HepG2 (cell line): ENCODE data around the gene PPM1H. TPM values are rescaled to one million over a fixed set of nuclear protein-coding genes. Genes with fewer than 3 reads are reported as not detected.

Source experiments
- ATAC-seq: fragments of 200-7000 bp; cut with Tn5 transposase; 3 replicates; pipeline ENCODE4 v1.9.1; 2020; ENCODE audit warnings: mild to moderate bottlenecking, moderate library complexity
- BruUV-seq: library from RNA; stranded (reverse); fragments of 400-500 nt; replicated peaks from 2 replicates; lab custom pipeline; 2021; lab: Mats Ljungman, UMichigan
- CTCF ChIA-PET: fragments of 300-600 bp; formaldehyde crosslinking; extraction: SDS; loops from one replicate; lab custom pipeline; 2021; ENCODE audit warnings: low total read pairs, inconsistent platforms, low intra/inter-chr PET ratio; lab: Yijun Ruan, JAX
- POLR2A ChIA-PET: fragments of 350-600 bp; sonication (Branson Sonifier 250); formaldehyde crosslinking; loops from one replicate; lab custom pipeline; 2020; ENCODE audit warnings: antibody characterized with exemption, inconsistent platforms; lab: Yijun Ruan, JAX
- DNase-seq: peaks from one replicate; pipeline ENCODE4 v3.0.0-alpha.2; 2015; ENCODE audit warnings: low spot score
- FAIRE-seq: peaks from 3 replicates; lab custom pipeline; 2011; peaks lifted over from hg19 to GRCh38; lab: Jason Lieb, UNC
- H2AFZ ChIP-seq: one replicate; pipeline ENCODE4 v1.6.1; 2011; ENCODE audit warnings: low read length, inconsistent platforms
- H3K27ac ChIP-seq: fragments of 300-600 bp; 3 replicates; pipeline ENCODE4 v1.8.0; 2011; ENCODE audit warnings: mixed run types, mild to moderate bottlenecking, mixed read lengths, low read length, inconsistent platforms; ENCODE audit not compliant: insufficient read depth; ENCODE audit errors: extremely low read length
- H3K27me3 ChIP-seq, 2 experiments: fragments of 200-600 bp in 1 of 2; 2 replicates in 1 of 2; 3 replicates in 1 of 2; pipeline versions ENCODE4 v1.6.0 to v1.8.0; 2011; ENCODE audit warnings: low read length in 2 of 2, mild to moderate bottlenecking in 2 of 2, moderate library complexity in 2 of 2, inconsistent platforms in 1 of 2; ENCODE audit not compliant: insufficient read depth in 2 of 2, control insufficient read depth in 1 of 2
- H3K36me3 ChIP-seq, 2 experiments: fragments of 200-600 bp in 1 of 2; replicated peaks in 1 of 2; 2 replicates in 1 of 2; 3 replicates in 1 of 2; pipeline versions ENCODE4 v1.5.1 to v1.8.0; 2011; ENCODE audit warnings: low read length in 2 of 2, inconsistent platforms in 1 of 2; ENCODE audit not compliant: insufficient read depth in 2 of 2, control insufficient read depth in 1 of 2
- H3K4me1 ChIP-seq: 2 replicates; pipeline ENCODE4 v1.5.1; 2012; ENCODE audit warnings: low read length, inconsistent platforms; ENCODE audit not compliant: insufficient read depth
- H3K4me2 ChIP-seq: 2 replicates; pipeline ENCODE4 v1.6.0; 2011; ENCODE audit warnings: low read depth, low read length, inconsistent platforms
- H3K4me3 ChIP-seq, 3 experiments: fragments of 200-600 bp in 1 of 3; sonication (generic), shearing (Covaris generic) in 1 of 3; replicated peaks in 1 of 3; 2 replicates each; pipeline ENCODE4 v1.5.1; 2011 to 2016; ENCODE audit warnings: low read length in 3 of 3, inconsistent platforms in 2 of 3, low read depth in 2 of 3, mild to moderate bottlenecking in 2 of 3, control low read depth in 1 of 3, mixed read lengths in 1 of 3; ENCODE audit not compliant: insufficient read depth in 1 of 3
- H3K79me2 ChIP-seq: one replicate; pipeline ENCODE4 v1.6.1; 2011; ENCODE audit warnings: low read length, inconsistent platforms; ENCODE audit not compliant: insufficient read depth
- H3K9ac ChIP-seq: 2 replicates; pipeline ENCODE4 v1.6.0; 2011; ENCODE audit warnings: mild to moderate bottlenecking, low read depth, low read length, inconsistent platforms; ENCODE audit not compliant: insufficient read depth
- H3K9me3 ChIP-seq: 2 replicates; pipeline ENCODE4 v1.5.1; 2012; ENCODE audit warnings: mild to moderate bottlenecking, low read length
- H4K20me1 ChIP-seq: 2 replicates; pipeline ENCODE4 v1.6.0; 2011; ENCODE audit warnings: inconsistent platforms, mild to moderate bottlenecking, low read length, moderate library complexity; ENCODE audit not compliant: insufficient read depth
- CREB1 ChIP-seq, 2 experiments: fragments of 450-650 bp in 1 of 2; IDR thresholded peaks; 2 replicates each; pipeline ENCODE4 v1.6.1; 2016 to 2017; ENCODE audit warnings: control low read depth in 1 of 2, mild to moderate bottlenecking in 1 of 2, missing compliant biosample characterization in 1 of 2, missing genetic modification characterization in 1 of 2
- GATA4 ChIP-seq: sonication (generic); IDR thresholded peaks from 2 replicates; pipeline ENCODE4 v1.6.1; 2016; ENCODE audit warnings: antibody characterized with exemption, low read depth, borderline replicate concordance
- RFX1 ChIP-seq: fragments of 450-650 bp; IDR thresholded peaks from 2 replicates; pipeline ENCODE4 v1.6.1; 2017
- SCMH1 ChIP-seq: sonication (generic); formaldehyde crosslinking; IDR thresholded peaks from 2 replicates; pipeline ENCODE4 v1.9.0; 2021; ENCODE audit warnings: missing genetic modification reagents, mild to moderate bottlenecking, borderline replicate concordance
- in situ Hi-C: cut with HindIII; loops from 2 replicates; pipeline ENCODE4 v1.10.0; 2017; ENCODE audit warnings: low pct_unique_long_range_greater_than_20kb; ENCODE audit not compliant: extremely low pct_ligation_motif_present
- intact Hi-C: fragments of 100-400 bp; cut with micrococcal nuclease; formaldehyde crosslinking; loops from one replicate; pipeline ENCODE4 v1.10.0; 2022; ENCODE audit not compliant: unreplicated experiment
- polyA plus RNA-seq, 8 experiments: library from polyadenylated mRNA; depleted of rRNA in 3 of 8; stranded (reverse) in 7 of 8; unstranded in 1 of 8; fragments of >200 nt; fragmentation: Illumina TruSeq in 4 of 8; extraction: Trizol in 4 of 8; gene quantifications; 2 replicates each; pipeline versions ENCODE4 v1.2.1 to v1.2.3, GENCODE V29; 2011 to 2016; ENCODE audit warnings: low read depth in 4 of 8, missing spikeins in 1 of 8, mixed read lengths in 1 of 8; ENCODE audit not compliant: insufficient read depth in 1 of 8
- total RNA-seq, 5 experiments: library from RNA; depleted of rRNA; stranded (reverse); fragments of >200 nt; fragmentation: Illumina TruSeq; extraction: Trizol; gene quantifications; 2 replicates each; pipeline ENCODE4 v1.2.3, GENCODE V29; 2016; ENCODE audit warnings: low read depth in 1 of 5
- TF ChIP-seq, protein P1 (sequence below): IDR thresholded peaks from 2 replicates; pipeline ENCODE4 v1.6.1; 2016; ENCODE audit warnings: low read depth, missing genetic modification reagents, missing compliant biosample characterization

PPM1H gene
- total and polyA plus RNA-seq, 2 of the 13 experiments (the other 11 are each of a cell fraction or from before 2014, with no cell fraction given): 29.1 to 38.1 TPM

DNA sequence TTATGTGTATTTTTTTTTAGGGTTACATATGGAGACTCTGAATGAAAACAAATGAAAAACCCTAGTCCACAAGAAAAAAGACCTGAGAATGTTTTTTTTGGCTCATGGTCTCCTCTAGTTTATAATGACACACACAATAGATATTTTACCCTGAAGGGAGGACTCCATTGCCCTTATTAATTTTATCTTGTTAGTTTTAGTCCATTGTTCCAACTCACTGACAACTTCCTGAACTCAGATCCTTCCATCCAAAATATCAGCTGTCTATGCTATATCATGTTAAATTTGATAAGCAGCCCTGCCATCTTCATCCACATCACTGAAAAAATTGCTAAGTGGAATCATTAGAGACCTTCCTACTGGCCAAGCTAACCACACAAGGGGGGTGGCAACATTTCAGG lies 236.2 kb downstream of the PPM1H start:
- Histone ChIP-seq H3K4me2 (no peak overlapping the region), H4K20me1 (no peaks in the 10 kb centered on the region), H2AFZ (no peak overlapping the region), H3K9ac (no peak overlapping the region), H3K4me3 (no peak overlapping the region), H3K27ac (no peak overlapping the region), H3K4me1 (peaks cover 12% of the 10 kb centered on the region; the same call in 1 of the 2 replicates), H3K27me3 (no peaks in the 10 kb centered on the region), H3K36me3 (peaks cover 16 to 60% of the 10 kb centered on the region in 2 experiments), H3K9me3 (no peaks in the 10 kb centered on the region), H3K79me2 (no peaks in the 10 kb centered on the region)
- DNase-seq (no peak), FAIRE-seq (no peak), ATAC-seq (no peak)
- in situ Hi-C loops (no loop called here), intact Hi-C loops (no loop called here)
- TF ChIP-seq, protein P1, sequence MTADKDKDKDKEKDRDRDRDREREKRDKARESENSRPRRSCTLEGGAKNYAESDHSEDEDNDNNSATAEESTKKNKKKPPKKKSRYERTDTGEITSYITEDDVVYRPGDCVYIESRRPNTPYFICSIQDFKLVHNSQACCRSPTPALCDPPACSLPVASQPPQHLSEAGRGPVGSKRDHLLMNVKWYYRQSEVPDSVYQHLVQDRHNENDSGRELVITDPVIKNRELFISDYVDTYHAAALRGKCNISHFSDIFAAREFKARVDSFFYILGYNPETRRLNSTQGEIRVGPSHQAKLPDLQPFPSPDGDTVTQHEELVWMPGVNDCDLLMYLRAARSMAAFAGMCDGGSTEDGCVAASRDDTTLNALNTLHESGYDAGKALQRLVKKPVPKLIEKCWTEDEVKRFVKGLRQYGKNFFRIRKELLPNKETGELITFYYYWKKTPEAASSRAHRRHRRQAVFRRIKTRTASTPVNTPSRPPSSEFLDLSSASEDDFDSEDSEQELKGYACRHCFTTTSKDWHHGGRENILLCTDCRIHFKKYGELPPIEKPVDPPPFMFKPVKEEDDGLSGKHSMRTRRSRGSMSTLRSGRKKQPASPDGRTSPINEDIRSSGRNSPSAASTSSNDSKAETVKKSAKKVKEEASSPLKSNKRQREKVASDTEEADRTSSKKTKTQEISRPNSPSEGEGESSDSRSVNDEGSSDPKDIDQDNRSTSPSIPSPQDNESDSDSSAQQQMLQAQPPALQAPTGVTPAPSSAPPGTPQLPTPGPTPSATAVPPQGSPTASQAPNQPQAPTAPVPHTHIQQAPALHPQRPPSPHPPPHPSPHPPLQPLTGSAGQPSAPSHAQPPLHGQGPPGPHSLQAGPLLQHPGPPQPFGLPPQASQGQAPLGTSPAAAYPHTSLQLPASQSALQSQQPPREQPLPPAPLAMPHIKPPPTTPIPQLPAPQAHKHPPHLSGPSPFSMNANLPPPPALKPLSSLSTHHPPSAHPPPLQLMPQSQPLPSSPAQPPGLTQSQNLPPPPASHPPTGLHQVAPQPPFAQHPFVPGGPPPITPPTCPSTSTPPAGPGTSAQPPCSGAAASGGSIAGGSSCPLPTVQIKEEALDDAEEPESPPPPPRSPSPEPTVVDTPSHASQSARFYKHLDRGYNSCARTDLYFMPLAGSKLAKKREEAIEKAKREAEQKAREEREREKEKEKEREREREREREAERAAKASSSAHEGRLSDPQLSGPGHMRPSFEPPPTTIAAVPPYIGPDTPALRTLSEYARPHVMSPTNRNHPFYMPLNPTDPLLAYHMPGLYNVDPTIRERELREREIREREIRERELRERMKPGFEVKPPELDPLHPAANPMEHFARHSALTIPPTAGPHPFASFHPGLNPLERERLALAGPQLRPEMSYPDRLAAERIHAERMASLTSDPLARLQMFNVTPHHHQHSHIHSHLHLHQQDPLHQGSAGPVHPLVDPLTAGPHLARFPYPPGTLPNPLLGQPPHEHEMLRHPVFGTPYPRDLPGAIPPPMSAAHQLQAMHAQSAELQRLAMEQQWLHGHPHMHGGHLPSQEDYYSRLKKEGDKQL (CRISPR knock-in tag): no peak
- TF ChIP-seq SCMH1 (CRISPR knock-in tag): no peak
- TF ChIP-seq GATA4: no peak
- no peak for TF ChIP-seq RFX1
- no peak for TF ChIP-seq CREB1 (IDR thresholded peaks at IDR 0.05)
- TF ChIP-seq CREB1 (CRISPR knock-in tag; IDR thresholded peaks at IDR 0.05): no peak
- ChIA-PET CTCF (no interaction called here), POLR2A (no interaction called here)
- BruUV-seq: no TSS peak
